Medulla oblongata (tissue), 1 donor: ENCODE results near the gene MGAT2.
A peak's percentile ranks its signal among the peaks of the same experiment; 100 is the strongest.
"Not testable (repeated sequence)": the region's sequence is repeated elsewhere in the genome, so short reads cannot be mapped to it uniquely, and the experiment has no call there.

ENCODE experiments used
- DNase-seq: peaks from one replicate; pipeline ENCODE4 v3.0.0-alpha.2; 2015; ENCODE audit errors: extremely low spot score

MGAT2 gene

DNA sequence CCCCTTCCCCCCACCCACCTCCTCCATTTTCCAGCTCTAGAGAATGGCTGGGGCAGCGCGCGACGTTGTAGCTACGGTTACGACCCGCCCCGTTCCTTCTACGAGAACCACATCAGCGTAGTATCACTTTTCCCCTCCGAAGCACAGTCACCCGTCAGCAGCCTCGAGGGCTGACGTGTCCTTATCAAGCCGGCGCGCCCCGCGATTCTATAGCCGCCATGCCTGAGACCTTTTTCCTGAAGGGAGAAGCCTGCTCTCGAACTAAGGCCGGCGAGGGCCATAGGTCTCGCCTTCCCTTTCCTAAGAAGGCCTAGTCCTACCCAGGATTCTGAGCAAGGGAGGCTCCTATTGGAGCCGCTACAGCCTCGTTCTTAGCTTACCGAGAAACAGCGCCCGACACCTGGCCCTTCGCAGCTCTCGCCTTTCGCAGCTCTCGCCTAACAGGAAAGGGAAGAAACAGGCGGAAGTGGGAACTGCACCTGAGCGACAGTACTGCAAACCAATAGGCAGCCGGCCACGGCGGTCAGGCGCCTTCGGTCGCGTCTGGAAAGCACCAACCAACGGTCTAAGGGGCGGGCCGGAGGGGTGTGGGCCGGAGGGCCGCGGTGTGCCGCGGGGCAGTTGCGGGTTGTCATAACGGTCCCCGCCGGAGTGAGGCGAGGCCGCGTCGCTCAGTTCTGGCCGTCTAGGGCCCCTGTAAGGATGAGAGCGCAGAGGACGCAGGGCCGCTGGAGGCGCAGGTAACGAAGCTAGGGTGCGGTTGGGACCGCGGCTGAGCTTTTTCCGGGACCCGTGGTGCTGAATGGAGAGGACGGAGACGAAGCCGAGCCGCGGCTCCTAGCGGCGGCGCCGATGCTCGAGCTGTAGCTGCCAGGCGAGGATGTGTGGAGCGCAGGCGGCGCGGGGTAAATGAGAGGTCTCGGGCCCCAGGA lies at the start of gene MGAT2, which contains the start of gene RPL36AL:
Gene MGAT2 (plus strand): TSS at position 618 of the 932 bp plus-strand sequence. CDS start 470 bp downstream, outside the sequence.
Gene RPL36AL (minus strand): TSS at position 445 of the 932 bp plus-strand sequence. CDS start 1,522 bp downstream, outside the sequence.
- DNase-seq, result peak; percentile 99

DNA sequence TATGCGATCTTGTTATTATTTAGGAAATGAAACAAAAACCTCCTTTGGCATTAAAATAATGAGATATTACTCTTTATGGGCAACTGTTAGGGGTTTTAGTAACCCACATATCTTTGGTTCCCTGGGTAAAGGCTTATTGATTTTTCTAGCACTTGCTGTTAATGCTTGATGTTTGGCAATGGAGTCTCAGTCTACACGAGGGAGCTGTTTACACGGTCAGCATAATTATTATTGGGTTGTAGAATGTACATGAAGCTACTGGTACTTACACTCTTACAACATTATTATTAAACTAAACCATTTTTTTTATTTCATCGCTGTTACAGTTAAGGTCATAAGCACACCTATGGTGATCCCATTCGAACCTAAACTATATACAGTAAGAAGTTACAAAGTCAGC lies 46.6 kb upstream of the MGAT2 start:
- DNase-seq, result no peak

GRCh38 chr14:49578141-49578540 lies 42.5 kb upstream of the MGAT2 start:
- no peak for DNase-seq

GRCh38 chr14:49579841-49580240 lies 40.8 kb upstream of the MGAT2 start:
- no peak for DNase-seq

- DNase-seq, result no peak
These were observed 39.1 kb upstream of the MGAT2 start for GRCh38 chr14:49581209-49582112.

DNA sequence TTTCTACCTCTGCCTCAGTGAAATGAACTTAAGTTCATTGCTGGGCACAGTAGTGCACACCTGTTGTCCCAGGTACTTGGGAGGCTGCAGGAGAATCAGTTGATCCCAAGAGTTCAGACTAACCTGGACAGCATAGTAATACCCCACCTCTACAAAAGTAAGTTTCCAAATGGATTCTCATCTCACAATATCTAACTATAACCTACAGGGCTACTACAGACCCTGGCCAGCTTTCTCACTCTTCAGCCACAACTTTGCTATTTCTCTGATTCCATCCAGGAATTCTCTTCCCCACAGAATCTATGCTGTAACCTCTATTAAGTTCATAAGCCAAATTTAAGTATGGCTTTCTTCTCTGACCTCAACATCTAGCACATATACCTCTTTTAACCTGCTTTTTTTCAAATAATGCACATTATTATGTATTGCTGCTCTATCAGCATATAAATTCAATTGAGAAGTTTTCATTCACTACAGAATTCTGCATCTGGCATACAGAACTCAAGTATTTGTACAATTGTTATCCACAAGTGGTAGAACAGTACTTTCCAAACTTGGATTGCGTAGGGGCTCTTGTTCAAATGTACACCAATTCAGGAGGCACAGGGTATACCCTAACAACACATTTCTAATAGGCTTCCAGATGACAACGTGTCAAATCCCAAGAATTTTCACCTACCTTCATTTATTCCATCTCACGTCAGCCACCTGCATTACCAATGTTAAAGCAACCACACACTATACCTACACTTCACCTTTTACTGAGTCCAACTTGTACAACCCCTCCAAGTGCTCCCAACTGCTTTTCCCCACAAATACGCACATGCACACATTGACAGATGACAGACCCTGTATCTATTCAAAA lies 38.3 kb upstream of the MGAT2 start:
- no peak for DNase-seq

GRCh38 chr14:49583629-49584028 lies 37.0 kb upstream of the MGAT2 start:
- DNase-seq, result no peak

GRCh38 chr14:49584058-49584457 lies 36.5 kb upstream of the MGAT2 start:
- no peak for DNase-seq

GRCh38 chr14:49584981-49585640 lies 35.5 kb upstream of the MGAT2 start:
- DNase-seq, result not testable (repeated sequence)

DNA sequence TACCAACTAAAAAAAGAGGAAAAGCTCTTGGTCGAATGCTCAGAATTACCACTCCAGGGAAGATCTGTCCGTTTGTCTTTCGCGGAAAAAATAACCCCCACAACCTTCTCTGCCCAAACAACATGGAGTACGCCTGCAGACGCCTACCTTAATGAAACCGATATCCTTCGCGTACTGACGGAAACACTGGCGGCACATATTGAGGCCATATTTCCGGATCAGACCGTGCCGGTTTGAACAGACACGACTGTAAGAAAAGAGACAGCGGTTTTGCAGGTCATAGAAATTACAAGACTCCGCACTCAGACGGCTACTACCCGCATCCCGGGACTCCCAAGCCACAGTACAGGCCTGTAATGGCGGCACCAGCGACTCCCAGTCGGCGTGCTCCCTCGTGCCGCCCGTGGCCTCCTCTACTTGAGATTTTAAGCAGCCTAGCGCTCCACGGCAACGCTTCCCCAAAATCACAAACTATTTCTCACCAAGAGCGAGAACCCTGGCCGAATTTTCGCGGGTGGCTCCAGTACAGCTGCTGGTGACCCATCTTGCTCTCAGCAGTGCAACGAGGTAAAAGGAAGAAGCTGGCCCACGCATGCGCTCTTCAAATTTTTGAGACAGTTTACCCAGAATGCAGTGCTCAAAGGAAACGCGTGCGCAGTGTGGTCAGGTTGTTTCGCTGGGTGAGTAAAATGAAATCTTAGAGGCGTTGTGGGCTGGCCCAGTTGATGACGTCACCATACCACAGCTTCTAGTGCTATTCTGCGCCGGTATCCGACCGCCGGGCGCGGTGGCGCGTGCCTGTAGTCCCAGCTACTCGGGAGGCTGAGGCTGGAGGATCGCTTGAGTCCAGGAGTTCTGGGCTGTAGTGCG lies 34.6 kb upstream of the MGAT2 start, which contains the start of gene RPS29:
Gene RPS29 (minus strand): TSS at position 578 of the 870 bp plus-strand sequence. CDS start 34 bp downstream, at position 544.
- peak; percentile 99 for DNase-seq

- DNase-seq, result peak; percentile 82
These were observed 33.7 kb upstream of the MGAT2 start for GRCh38 chr14:49586673-49587460.

DNA sequence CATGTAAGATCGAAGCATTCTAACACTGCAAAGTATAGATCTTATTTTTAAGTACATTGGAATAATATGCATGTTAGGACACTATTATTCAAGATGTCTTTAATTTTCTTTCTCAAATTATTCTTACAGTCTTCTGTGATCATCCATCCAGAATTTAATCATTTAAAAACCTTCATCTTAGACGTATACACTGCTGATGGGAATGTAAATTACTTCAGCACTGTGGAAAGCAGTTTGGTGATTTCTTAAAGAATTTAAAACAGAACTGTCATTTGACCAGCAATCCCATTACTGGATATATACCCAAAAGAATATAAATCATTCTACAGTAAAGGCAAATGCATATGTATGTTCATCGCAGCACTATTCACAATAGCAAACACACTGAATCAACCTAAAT lies 31.2 kb upstream of the MGAT2 start:
- no peak for DNase-seq

DNA sequence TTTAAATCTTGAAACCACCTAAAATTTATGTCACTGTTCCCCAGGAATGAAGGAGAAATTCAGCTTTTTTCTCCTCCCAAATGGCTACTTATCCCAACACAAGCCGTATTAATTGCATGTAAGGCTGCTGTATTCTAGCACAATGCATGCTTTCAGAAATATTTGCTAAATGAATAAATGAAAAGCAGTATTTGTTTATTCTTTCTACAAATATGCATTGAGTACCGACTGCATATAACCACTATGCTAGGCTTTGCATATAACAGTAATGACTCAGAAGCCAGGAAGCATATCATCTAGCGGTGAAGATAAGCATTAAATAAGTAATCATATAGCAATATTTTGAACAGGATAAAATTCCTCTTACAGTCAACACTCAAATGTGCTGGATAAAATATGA lies 27.6 kb upstream of the MGAT2 start:
- DNase-seq, result no peak

DNA sequence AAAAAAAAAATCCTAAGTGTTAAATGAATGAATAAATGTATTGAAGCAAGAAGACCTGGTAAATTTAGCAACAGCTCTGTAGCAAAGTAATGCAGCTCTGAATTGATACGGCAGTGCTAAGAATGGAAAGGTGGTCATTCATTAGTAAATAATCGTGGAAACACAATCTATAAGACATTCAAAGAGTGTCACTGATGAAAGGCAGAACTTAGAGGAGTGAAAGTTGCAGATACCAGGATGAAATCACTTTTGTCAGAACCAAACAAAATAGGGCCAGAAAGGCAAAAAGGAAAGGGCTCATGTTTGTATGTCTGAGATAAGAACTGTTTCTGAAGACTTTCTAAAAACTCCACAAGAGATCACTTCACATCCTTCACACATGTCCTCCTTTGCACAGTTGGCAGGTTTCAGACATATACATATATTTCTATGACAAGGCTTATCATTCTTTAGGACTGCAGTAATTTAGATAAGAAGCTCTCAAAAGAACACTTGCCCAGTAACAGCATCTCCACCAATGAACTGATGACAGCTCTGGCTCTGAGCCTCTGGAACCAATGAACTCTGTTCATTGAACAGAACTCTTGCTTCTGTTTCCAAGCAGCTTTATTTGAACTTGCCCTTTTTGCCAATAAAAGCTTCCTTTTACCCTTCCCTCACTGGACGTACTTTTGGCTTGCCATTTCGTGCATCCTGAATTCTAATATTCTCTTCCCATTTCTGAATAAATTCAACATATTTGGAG lies 26.1 kb upstream of the MGAT2 start:
- DNase-seq, result peak; percentile 61

DNA sequence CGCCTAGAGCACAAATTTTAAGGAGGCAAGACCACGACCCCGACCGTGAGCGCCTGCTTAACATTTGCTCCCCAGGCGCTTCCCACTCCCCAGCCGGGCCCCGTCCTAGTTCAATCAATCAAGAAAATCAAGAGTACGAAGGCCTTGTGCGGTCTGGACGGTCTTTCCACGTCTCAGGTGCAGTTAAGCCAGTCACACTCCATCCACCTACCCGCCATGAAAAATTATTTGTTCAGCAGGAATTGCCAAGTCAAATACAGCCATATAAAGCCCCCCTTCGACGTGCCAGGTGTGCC lies 22.5 kb upstream of the MGAT2 start:
- DNase-seq, result peak; percentile 23

DNA sequence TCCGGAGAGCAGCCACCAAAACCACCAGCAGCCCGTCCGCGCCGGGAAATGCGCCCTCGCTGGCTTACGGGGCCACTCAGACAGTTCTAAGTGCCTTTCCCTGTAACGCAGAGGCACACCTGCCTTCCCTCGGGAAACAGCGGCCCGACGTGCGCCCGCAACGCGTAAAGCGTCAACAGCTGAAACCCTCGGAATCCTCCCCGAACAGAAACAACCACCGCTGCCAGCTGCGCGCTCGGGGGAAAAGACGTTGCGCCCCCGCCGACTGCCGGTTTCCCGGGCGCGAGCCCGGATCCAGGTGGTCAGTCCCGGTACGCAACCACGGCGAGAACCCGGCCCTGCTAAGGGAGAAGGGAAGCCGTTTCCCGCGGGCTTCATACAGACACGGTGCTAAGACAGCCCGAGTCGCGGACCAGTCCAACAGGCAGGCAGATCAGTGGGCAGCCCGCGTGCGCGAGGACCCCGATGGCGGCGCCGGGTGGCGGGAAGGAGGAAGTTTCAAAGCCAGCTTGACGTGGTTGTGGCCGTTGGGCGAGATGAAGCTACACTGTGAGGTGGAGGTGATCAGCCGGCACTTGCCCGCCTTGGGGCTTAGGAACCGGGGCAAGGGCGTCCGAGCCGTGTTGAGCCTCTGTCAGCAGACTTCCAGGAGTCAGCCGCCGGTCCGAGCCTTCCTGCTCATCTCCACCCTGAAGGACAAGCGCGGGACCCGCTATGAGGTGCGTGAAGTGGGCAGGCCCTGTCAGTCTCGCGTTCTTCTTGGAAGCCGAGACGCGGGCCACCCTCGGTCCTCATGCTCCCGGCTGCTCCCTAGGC lies 21.9 kb upstream of the MGAT2 start, which contains the start of gene LRR1:
Gene LRR1 (plus strand): TSS at position 456 of the 816 bp plus-strand sequence. CDS start 81 bp downstream, at position 537.
- DNase-seq, result peak; percentile 77

GRCh38 chr14:49607583-49607982 lies 13.0 kb upstream of the MGAT2 start:
- DNase-seq, result no peak
